Right lobe of liver (tissue), 6 donors: ENCODE data around the gene HAUS7. TPM values are rescaled to one million over a fixed set of nuclear protein-coding genes. Genes with fewer than 3 reads are reported as not detected.

Experiments
- ATAC-seq, 4 donors: fragments of 200-7000 bp; cut with Tn5 transposase; one replicate each; pipeline ENCODE4 v1.9.1; 2020; ENCODE audit warnings: mild to moderate bottlenecking in 4 of 4, moderate library complexity in 4 of 4
- DNase-seq, 3 donors: peaks; one replicate each; pipeline ENCODE4 v3.0.0-alpha.2; 2020
- H3K27ac ChIP-seq, 3 donors: fragments of 200-600 bp; one replicate each; pipeline ENCODE4 v1.8.0; 2022
- H3K27me3 ChIP-seq, 2 donors: fragments of 200-600 bp; one replicate each; pipeline ENCODE4 v1.8.0; 2022
- H3K36me3 ChIP-seq, 4 donors: fragments of 200-600 bp; sonication (generic) in 1 of 4; one replicate each; pipeline versions ENCODE4 v1.5.1 to v1.8.0; 2017 to 2022; ENCODE audit warnings: control low read depth in 1 of 4
- H3K4me1 ChIP-seq, 4 donors: fragments of 200-600 bp; sonication (generic) in 1 of 4; one replicate each; pipeline versions ENCODE4 v1.5.1 to v1.8.0; 2017 to 2022; ENCODE audit warnings: control low read depth in 1 of 4
- H3K4me3 ChIP-seq, 3 donors: fragments of 200-600 bp; one replicate each; pipeline ENCODE4 v1.8.0; 2022
- H3K9me3 ChIP-seq, 4 donors: fragments of 200-600 bp; sonication (generic) in 1 of 4; one replicate each; pipeline versions ENCODE4 v1.5.1 to v1.8.0; 2017 to 2022; ENCODE audit warnings: control low read depth in 1 of 4
- POLR2A ChIP-seq: fragments of 450-650 bp; IDR thresholded peaks from one replicate; pipeline ENCODE4 v1.6.1; 2017; ENCODE audit warnings: antibody characterized with exemption, mild to moderate bottlenecking
- WGBS: methylation state at CpG from one replicate; pipeline ENCODE4 v1.1.6; 2018; ENCODE audit warnings: low coverage, low lambda C conversion rate; ENCODE audit not compliant: insufficient coverage; ENCODE audit errors: missing lambda C conversion rate; 5-methylcytosine and 5-hydroxymethylcytosine counted together
- intact Hi-C, 2 donors: fragments of 100-400 bp; cut with DNase I; formaldehyde crosslinking; loops; one replicate each; pipeline versions ENCODE4 v1.11.2 to v1.14.1; 2022
- total RNA-seq, 6 experiments: library from RNA; depleted of rRNA in 2 of 6; stranded (reverse); fragments of >200 nt in 2 of 6; fragmentation: NEBNext Ultra II Directional in 3 of 6; extraction: Animal tissue kit (Norgen Biotek cat#: 25700) in 3 of 6; gene quantifications; one replicate each; pipeline versions ENCODE4 v1.1.0 to v1.2.4, GENCODE V29; 2016 to 2023
- TF ChIP-seq, protein P1 (sequence below), 4 donors: fragments of 200-600 bp in 3 of 4; fragments of 450-650 bp in 1 of 4; IDR thresholded peaks; one replicate each; pipeline versions ENCODE4 v1.5.1 to v1.8.0; 2016 to 2022; ENCODE audit warnings: antibody characterized with exemption in 4 of 4, mild to moderate bottlenecking in 2 of 4
- donor health status: DM: no; HTN: yes; CAD: no.
- donor health status: DM: no; HTN: no; CAD: no.
- donor health status: DM: no; HTN: no; CAD: no.
- donor health status: DM: no; HTN: yes; CAD: no.
- donor health status: DM: no; HTN: yes; CAD: no.

The HAUS7 gene
- total RNA-seq, 6 experiments from 2014 or later, result 5.6 to 14.9 (median 8.8) TPM

- no peak overlapping the region for H3K4me3 ChIP-seq
- intact Hi-C loops, result no loop called here
- H3K4me1 ChIP-seq, result no peaks in the 10 kb centered on the region
- H3K27me3 ChIP-seq, result peaks cover 0 to 7% of the 10 kb centered on the region in 2 donors
- H3K27ac ChIP-seq, result no peak overlapping the region
- ATAC-seq (no peak), DNase-seq (no peak)
- 58% methylated on average over 6 of the region's 8 CpGs for WGBS
- no peak for TF ChIP-seq POLR2A
- TF ChIP-seq, protein P1, sequence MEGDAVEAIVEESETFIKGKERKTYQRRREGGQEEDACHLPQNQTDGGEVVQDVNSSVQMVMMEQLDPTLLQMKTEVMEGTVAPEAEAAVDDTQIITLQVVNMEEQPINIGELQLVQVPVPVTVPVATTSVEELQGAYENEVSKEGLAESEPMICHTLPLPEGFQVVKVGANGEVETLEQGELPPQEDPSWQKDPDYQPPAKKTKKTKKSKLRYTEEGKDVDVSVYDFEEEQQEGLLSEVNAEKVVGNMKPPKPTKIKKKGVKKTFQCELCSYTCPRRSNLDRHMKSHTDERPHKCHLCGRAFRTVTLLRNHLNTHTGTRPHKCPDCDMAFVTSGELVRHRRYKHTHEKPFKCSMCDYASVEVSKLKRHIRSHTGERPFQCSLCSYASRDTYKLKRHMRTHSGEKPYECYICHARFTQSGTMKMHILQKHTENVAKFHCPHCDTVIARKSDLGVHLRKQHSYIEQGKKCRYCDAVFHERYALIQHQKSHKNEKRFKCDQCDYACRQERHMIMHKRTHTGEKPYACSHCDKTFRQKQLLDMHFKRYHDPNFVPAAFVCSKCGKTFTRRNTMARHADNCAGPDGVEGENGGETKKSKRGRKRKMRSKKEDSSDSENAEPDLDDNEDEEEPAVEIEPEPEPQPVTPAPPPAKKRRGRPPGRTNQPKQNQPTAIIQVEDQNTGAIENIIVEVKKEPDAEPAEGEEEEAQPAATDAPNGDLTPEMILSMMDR (IDR thresholded peaks at IDR 0.05), result no peak
- no peaks in the 10 kb centered on the region for H3K9me3 ChIP-seq
- no peaks in the 10 kb centered on the region for H3K36me3 ChIP-seq
Measured at GRCh38 chrX:153434801-153435200, 35.6 kb downstream of the HAUS7 start.

- 53% methylated on average over 3 of the region's 17 CpGs for WGBS
- Histone ChIP-seq H3K4me3 (no peak overlapping the region), H3K27ac (no peak overlapping the region), H3K27me3 (peaks cover 0 to 7% of the 10 kb centered on the region in 2 donors), H3K9me3 (no peaks in the 10 kb centered on the region), H3K36me3 (no peaks in the 10 kb centered on the region), H3K4me1 (no peaks in the 10 kb centered on the region)
- TF ChIP-seq, protein P1 (IDR thresholded peaks at IDR 0.05), result no peak
- intact Hi-C loops, result no loop called here
- DNase-seq, result no peak
- peak in 1 of 4 donors; percentile 35 for ATAC-seq
Measured at GRCh38 chrX:153433781-153434285, 36.5 kb downstream of the HAUS7 start.

DNA sequence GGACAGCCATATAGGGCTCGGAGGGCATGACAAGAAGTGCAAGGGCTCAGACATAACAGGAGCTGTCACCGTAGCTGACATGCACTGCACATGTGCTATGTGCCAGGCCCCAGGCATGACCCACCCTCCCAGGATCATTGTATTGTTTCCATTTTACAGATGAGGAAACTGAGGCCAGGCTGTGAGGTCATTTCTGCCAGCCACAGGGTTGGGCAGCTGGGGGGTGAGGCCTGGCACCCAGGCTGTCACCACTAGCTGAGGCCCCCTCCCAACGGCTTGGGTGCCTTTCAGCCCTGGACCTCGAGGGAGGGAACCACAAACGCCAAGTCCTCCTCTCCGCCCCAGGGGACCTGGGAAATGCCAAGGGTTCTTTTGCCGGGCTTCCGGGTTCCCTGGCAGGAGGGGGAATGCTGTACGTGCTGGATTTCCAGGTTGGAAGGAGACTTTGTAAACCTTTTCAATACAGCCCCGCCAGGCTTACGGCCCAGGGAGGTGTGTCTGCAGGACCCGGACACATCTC is 37.2 kb downstream of the HAUS7 start:
- ATAC-seq (no peak), DNase-seq (no peak)
- Histone ChIP-seq H3K4me3 (no peak overlapping the region), H3K9me3 (no peaks in the 10 kb centered on the region), H3K27ac (no peak overlapping the region), H3K27me3 (peaks cover 0 to 7% of the 10 kb centered on the region in 2 donors), H3K36me3 (no peaks in the 10 kb centered on the region), H3K4me1 (no peaks in the 10 kb centered on the region)
- 71% methylated on average over 6 of the region's 12 CpGs for WGBS
- intact Hi-C loops, result no loop called here
- TF ChIP-seq POLR2A, result no peak
- TF ChIP-seq, protein P1 (IDR thresholded peaks at IDR 0.05), result no peak

DNA sequence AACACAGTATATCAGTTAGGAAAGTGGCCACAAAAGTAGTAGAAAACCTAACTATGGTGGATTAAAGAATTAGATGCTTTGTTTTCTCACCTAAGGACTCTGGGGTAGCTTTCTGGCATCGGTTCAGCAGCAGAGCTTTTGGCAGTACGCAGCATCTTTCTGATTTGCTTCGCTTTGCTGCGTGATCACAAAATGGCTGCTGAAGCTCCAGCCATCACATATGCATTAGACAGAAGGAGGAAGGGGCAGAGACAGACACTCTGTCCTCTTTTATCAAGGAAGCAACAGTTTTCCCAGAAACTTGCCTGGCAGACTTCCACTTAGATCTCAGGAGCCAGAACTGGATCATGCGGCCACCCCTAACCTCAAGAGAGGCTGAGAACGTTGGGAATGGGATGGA is 39.6 kb downstream of the HAUS7 start:
- TF ChIP-seq, protein P1 (IDR thresholded peaks at IDR 0.05), result no peak
- no peak for TF ChIP-seq POLR2A
- WGBS, result 84% methylated on average over 5 of the region's 6 CpGs

More for the DNA sequence above, 39.6 kb downstream of the HAUS7 start:
- H3K36me3 ChIP-seq, result no peaks in the 10 kb centered on the region
- no peak overlapping the region for H3K27ac ChIP-seq
- no peak overlapping the region for H3K4me3 ChIP-seq
- intact Hi-C loops, result no loop called here
- H3K9me3 ChIP-seq, result no peaks in the 10 kb centered on the region
- ATAC-seq (no peak), DNase-seq (no peak)
- peaks cover 0 to 7% of the 10 kb centered on the region in 2 donors for H3K27me3 ChIP-seq
- no peaks in the 10 kb centered on the region for H3K4me1 ChIP-seq
